Stomach (tissue), 9 donors: ENCODE measurements around the gene CLDN1. TPM values are rescaled to one million over a fixed set of nuclear protein-coding genes. Genes with fewer than 3 reads are reported as not detected.

ENCODE experiments used
- DNase-seq, 2 donors: peaks; one replicate each; pipeline versions ENCODE4 v3.0.0 to v3.0.0-alpha.2; 2013 to 2019
- H3K27ac ChIP-seq, 5 donors: fragments of 200-600 bp in 4 of 5; sonication (generic) in 4 of 5; one replicate each; pipeline ENCODE4 v1.5.1; 2013 to 2019; ENCODE audit warnings: mild to moderate bottlenecking in 1 of 5, moderate library complexity in 1 of 5
- H3K27me3 ChIP-seq, 3 donors: fragments of 200-600 bp; sonication (generic); one replicate each; pipeline ENCODE4 v1.5.1; 2017 to 2019; ENCODE audit warnings: mixed run types in 1 of 3
- H3K36me3 ChIP-seq, 4 donors: fragments of 200-600 bp; sonication (generic); 1 replicate in 3 of 4; 2 replicates in 1 of 4; pipeline ENCODE4 v1.5.1; 2016 to 2019
- H3K4me1 ChIP-seq, 4 donors: fragments of 200-600 bp; sonication (generic); one replicate each; pipeline ENCODE4 v1.5.1; 2016 to 2019
- H3K4me3 ChIP-seq, 4 donors: fragments of 200-600 bp; sonication (generic) in 3 of 4; one replicate each; pipeline ENCODE4 v1.5.1; 2016 to 2019; ENCODE audit warnings: mild to moderate bottlenecking in 1 of 4
- H3K9me3 ChIP-seq, 4 donors: fragments of 200-600 bp; sonication (generic); one replicate each; pipeline ENCODE4 v1.5.1; 2016 to 2019
- CTCF ChIP-seq, 7 experiments: fragments of 450-650 bp in 4 of 7; fragments of 200-600 bp in 3 of 7; sonication (generic) in 3 of 7; IDR thresholded peaks; one replicate each; pipeline ENCODE4 v1.5.1; 2016 to 2019; ENCODE audit warnings: antibody characterized with exemption in 7 of 7, control low read depth in 2 of 7, mild to moderate bottlenecking in 1 of 7
- EP300 ChIP-seq: sonication (generic); formaldehyde crosslinking; IDR thresholded peaks from one replicate; pipeline ENCODE4 v1.6.1; 2017; ENCODE audit warnings: antibody characterized with exemption
- POLR2A ChIP-seq, 4 donors: fragments of 450-650 bp; IDR thresholded peaks; one replicate each; pipeline ENCODE4 v1.6.1; 2016; ENCODE audit warnings: antibody characterized with exemption in 4 of 4, control low read depth in 2 of 4, mild to moderate bottlenecking in 1 of 4, moderate library complexity in 1 of 4
- POLR2AphosphoS5 ChIP-seq, 3 donors: sonication (generic); formaldehyde crosslinking; IDR thresholded peaks; one replicate each; pipeline ENCODE4 v1.6.1; 2016; ENCODE audit warnings: antibody characterized with exemption in 3 of 3
- WGBS, 5 donors: extraction: QIAGEN DNeasy Blood & Tissue Kit in 3 of 5; methylation state at CpG; one replicate each; pipeline versions ENCODE4 v1.1.5 to v1.1.7; 2013 to 2018; 5-methylcytosine and 5-hydroxymethylcytosine counted together
- intact Hi-C: fragments of 100-400 bp; cut with DNase I; formaldehyde crosslinking; loops from one replicate; pipeline ENCODE4 v1.15.1; 2023; ENCODE audit warnings: low total_unique reads
- polyA plus RNA-seq, 3 donors: library from polyadenylated mRNA; stranded (reverse); fragments of 200-250 nt; gene quantifications; one replicate each; pipeline ENCODE4 v1.2.3, GENCODE V29; 2013
- total RNA-seq, 5 donors: library from RNA; depleted of rRNA; stranded (reverse); fragments of >200 nt; gene quantifications; one replicate each; pipeline versions ENCODE4 v1.1.0 to v1.2.3, GENCODE V29; 2014 to 2016
- donor health status: healthy with polysubstance abuse.
- donor health status: Bipolar disorder and iron deficiency.
- donor health status: healthy.

CLDN1 gene
- total and polyA plus RNA-seq, 8 donors: 0.62 to 15.6 (median 4.9) TPM; not detected in 3

DNA sequence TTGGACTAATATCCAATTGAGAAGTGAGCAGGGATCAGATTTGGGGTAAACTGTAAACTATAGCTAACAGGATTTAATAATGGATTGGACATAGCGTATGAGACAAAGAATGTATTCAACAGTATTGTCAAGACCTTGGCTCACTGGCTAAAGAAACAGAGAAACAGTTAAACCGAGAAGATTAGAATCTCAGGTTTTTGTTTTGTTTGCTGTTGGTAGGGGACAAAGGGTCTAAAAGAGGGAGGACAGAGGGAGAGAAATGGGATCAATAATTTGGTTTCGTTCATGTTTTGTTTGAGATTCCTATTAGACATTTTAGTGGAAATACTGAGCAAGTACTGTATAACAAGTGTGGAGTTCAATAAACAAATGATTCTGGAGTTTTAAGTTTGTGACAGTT lies 28.6 kb downstream of the CLDN1 start:
- H3K4me3 ChIP-seq: no peak overlapping the region
- no peak for TF ChIP-seq EP300
- no peak overlapping the region for H3K27ac ChIP-seq
- 59 to 72% (median 67%) methylated on average over 3 of the region's 3 CpGs for WGBS, 5 donors
- H3K27me3 ChIP-seq: no peaks in the 10 kb centered on the region
- no peaks in the 10 kb centered on the region for H3K4me1 ChIP-seq
- no peaks in the 10 kb centered on the region for H3K36me3 ChIP-seq
- intact Hi-C loops: no loop called here
- peaks cover 0 to 15% (median 8%) of the 10 kb centered on the region in 4 donors for H3K9me3 ChIP-seq
- DNase-seq: no peak

DNA sequence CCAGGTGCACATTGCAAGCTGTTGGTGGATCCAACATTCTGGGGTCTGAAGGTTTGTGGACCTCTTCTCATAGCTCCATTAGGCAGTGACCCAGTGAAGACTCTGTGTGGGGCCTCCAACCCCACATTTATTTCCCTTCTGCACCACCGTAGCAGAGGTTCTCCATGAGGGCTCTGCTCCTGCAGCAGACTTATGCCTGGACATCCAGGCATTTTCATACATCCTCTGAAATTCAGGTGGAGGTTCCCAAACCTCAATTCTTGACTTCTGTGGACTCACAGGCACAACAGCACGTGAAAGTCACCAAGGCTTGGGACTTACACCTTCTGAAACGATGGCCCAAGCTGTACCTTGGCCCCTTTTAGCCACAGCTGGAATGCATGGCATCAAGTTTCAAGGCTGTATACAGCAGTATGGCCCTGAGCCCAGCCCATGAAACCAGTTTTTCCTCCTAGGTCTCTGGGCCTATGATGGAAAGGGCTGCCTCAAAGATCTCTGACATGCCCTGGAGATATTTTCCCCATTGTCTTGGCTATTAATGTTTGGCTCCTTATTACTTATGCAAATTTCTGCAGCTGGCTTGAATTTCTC lies 30.2 kb downstream of the CLDN1 start:
- Histone ChIP-seq H3K4me1 (no peaks in the 10 kb centered on the region), H3K36me3 (no peaks in the 10 kb centered on the region), H3K27ac (no peak overlapping the region), H3K4me3 (no peak overlapping the region), H3K27me3 (no peaks in the 10 kb centered on the region), H3K9me3 (peaks cover 0 to 15% (median 8%) of the 10 kb centered on the region in 4 donors)
- intact Hi-C loops: no loop called here
- TF ChIP-seq CTCF (IDR thresholded peaks at IDR 0.05) (no peak), POLR2AphosphoS5 (IDR thresholded peaks at IDR 0.05) (no peak), POLR2A (IDR thresholded peaks at IDR 0.05) (no peak), EP300 (no peak)
- WGBS, 5 donors: 75 to 89% (median 75%) methylated on average over 3 of the region's 3 CpGs
- no peak for DNase-seq

DNA sequence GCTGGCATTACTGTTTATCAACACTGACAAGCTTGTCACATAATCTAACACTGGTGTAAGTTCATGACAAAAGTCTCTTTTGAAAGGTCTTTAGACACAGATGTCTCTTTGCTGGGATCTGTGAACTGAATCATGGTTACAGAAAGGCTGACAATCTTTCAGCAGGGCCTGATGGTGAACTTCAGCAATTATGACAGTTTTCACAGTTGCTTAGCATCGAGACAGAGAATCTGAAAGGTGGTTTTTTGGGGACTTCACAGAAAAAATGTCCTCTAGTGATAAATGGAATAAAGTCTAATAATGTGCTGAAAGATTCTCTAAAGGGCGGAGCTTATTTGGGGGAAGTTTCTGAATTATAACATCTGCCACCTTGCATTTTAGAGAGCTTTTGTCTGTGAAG lies 32.3 kb downstream of the CLDN1 start:
- no peak for DNase-seq
- Histone ChIP-seq H3K4me3 (no peak overlapping the region), H3K4me1 (no peaks in the 10 kb centered on the region), H3K36me3 (no peaks in the 10 kb centered on the region), H3K27ac (no peak overlapping the region), H3K27me3 (no peaks in the 10 kb centered on the region), H3K9me3 (peaks cover 0 to 21% (median 15%) of the 10 kb centered on the region in 4 donors)
- intact Hi-C loops: no loop called here
- 44 to 91% (median 67%) methylated on average over 2 of the region's 2 CpGs for WGBS, 5 donors
- TF ChIP-seq EP300 (no peak), POLR2AphosphoS5 (IDR thresholded peaks at IDR 0.05) (no peak), POLR2A (IDR thresholded peaks at IDR 0.05) (no peak), CTCF (IDR thresholded peaks at IDR 0.05) (no peak)

DNA sequence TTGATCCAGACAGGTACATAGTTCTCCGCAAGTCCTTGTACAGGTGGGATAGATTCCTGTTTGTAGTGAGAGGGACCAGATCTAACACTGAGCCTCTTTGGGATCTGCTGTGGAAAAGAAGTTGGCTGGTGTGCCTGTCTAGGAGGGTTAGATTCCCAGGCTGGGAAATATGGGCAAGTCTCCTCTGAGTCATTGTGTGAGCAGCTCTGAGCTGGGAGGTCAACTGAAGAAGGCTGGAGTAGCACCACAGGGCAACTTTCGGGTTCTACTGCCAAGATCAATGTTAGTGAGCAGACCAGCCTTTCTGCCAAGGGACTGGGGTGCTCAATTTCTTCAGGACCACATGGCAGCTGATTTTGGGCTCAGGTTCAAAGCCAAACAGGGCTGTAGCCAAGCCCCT lies 33.4 kb downstream of the CLDN1 start:
- no peaks in the 10 kb centered on the region for H3K4me1 ChIP-seq
- peaks cover 0 to 22% (median 15%) of the 10 kb centered on the region in 4 donors for H3K9me3 ChIP-seq
- no peak overlapping the region for H3K4me3 ChIP-seq
- no peaks in the 10 kb centered on the region for H3K27me3 ChIP-seq
- 71 to 100% (median 89%) methylated on average over 2 of the region's 2 CpGs for WGBS, 5 donors
- intact Hi-C loops: no loop called here
- H3K36me3 ChIP-seq: no peaks in the 10 kb centered on the region
- no peak for DNase-seq
- H3K27ac ChIP-seq: no peak overlapping the region
- TF ChIP-seq EP300: no peak

DNA sequence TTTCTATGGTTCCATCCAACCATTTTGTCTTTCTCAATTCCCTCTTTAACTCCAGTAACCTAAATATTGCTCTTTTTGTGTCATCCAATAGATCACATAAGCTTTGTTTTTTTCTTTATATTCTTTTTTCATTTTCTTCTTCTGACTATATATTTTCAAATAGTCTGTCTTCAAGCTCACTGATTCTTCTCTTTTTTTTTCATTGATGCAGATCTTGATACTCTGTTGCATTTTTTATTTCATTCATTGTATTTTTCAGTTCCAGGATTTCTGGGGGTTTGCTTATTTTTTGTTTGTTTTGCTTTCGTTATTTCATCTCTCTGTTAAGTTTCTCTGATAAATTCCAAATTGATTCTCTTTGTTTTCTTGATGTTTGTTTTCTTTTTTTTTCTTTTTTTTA lies 36.2 kb downstream of the CLDN1 start:
- H3K27me3 ChIP-seq: no peaks in the 10 kb centered on the region
- no peak overlapping the region for H3K27ac ChIP-seq
- WGBS, 5 donors: 79 to 89% (median 81%) methylated on average over 1 of the region's 1 CpG
- no peaks in the 10 kb centered on the region for H3K4me1 ChIP-seq
- peaks cover 0 to 11% (median 8%) of the 10 kb centered on the region in 4 donors for H3K9me3 ChIP-seq
- H3K36me3 ChIP-seq: no peaks in the 10 kb centered on the region
- no peak for DNase-seq
- no peak for TF ChIP-seq EP300
- no peak for TF ChIP-seq POLR2AphosphoS5 (IDR thresholded peaks at IDR 0.05)
- TF ChIP-seq POLR2A (IDR thresholded peaks at IDR 0.05): no peak
- no peak for TF ChIP-seq CTCF (IDR thresholded peaks at IDR 0.05)
- no peak overlapping the region for H3K4me3 ChIP-seq
- intact Hi-C loops: no loop called here
